HT-29 (cell line): Measurements from ENCODE around the gene ACE. TPM values are rescaled to one million over a fixed set of nuclear protein-coding genes. Genes with fewer than 3 reads are reported as not detected.
"Not testable (repeated sequence)": the region's sequence is repeated elsewhere in the genome, so short reads cannot be mapped to it uniquely, and the experiment has no call there.

Experiments
- DNase-seq: peaks from one replicate; pipeline ENCODE4 v3.0.0-alpha.2; 2015; ENCODE audit warnings: low spot score
- total RNA-seq: library from RNA; depleted of rRNA; stranded (reverse); fragments of >200 nt; shearing (Covaris generic); gene quantifications from 2 replicates; pipeline ENCODE4 v1.2.3, GENCODE V29; 2014

Gene ACE
- total RNA-seq, 1 experiment from 2014 or later: 3.1 TPM

- DNase-seq: no peak
Observed at GRCh38 chr17:63443053-63443452, 33.8 kb upstream of the ACE start.

DNA sequence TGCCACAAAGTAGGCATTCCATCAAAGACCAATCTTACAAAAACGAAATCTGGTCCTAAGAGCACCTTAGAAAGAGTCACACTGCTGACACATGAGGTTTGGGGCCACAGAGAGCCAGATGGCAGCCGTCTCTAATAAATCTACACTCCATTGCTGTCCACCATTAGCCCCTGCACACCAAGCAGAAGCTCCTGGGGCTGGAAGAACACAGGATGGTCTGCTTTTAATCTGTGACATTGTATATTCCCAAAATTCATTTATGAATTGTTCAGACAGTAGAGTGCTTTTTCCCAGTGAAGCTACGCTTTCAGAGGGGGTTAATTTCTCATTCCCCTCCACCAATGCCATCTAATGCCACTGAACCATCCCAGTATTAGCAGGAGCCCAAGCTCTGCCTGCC lies 32.4 kb upstream of the ACE start:
- DNase-seq: no peak

GRCh38 chr17:63445065-63445464 lies 31.8 kb upstream of the ACE start:
- DNase-seq: peak; percentile 28

- peak; percentile 52 for DNase-seq
Observed at GRCh38 chr17:63445571-63445953, 31.3 kb upstream of the ACE start.

DNA sequence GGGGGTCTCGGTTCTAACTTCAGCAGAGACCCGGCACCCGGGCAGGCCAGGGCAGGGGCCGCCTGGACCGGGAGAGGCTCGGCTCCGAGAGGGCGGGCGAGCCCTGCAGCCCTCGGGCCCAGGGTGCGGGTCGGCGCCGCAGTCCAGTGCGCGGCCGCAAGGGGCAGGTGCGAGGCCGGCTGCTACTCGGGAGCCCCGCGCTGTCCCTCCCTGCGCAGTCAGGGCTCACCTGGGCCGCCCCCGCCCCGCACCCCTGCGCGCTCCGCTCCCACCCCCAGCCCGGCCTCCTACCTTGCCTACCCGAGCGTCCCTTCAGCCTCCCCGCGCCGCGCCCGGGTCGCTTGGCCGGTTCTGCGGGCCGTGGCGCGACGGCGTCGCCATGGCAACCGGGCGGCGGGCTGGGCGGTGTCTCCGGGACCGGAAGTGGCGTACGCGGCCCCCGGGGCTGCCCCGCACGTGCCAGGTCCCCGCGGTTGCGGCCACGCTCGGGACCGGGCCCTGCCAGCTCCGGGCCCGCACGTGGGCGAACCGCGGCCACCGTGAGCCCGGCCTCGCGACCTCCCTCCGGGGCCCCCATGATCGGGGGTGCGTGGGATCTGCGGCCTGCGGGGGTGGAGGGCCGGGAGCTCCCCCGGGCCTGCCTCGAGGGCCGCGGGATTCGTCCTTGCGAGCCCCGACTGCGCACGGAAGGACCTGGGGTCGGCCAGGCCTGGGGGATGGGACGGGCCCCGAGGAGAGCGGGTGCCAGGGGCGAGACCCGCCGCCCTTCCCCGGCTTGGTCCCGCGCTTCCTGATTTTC lies 30.7 kb upstream of the ACE start, which contains the start of gene CYB561:
Gene CYB561 (minus strand): TSS at position 353 of the 799 bp plus-strand sequence. CDS start 8,759 bp downstream, outside the sequence.
- peak; percentile 78 for DNase-seq

DNA sequence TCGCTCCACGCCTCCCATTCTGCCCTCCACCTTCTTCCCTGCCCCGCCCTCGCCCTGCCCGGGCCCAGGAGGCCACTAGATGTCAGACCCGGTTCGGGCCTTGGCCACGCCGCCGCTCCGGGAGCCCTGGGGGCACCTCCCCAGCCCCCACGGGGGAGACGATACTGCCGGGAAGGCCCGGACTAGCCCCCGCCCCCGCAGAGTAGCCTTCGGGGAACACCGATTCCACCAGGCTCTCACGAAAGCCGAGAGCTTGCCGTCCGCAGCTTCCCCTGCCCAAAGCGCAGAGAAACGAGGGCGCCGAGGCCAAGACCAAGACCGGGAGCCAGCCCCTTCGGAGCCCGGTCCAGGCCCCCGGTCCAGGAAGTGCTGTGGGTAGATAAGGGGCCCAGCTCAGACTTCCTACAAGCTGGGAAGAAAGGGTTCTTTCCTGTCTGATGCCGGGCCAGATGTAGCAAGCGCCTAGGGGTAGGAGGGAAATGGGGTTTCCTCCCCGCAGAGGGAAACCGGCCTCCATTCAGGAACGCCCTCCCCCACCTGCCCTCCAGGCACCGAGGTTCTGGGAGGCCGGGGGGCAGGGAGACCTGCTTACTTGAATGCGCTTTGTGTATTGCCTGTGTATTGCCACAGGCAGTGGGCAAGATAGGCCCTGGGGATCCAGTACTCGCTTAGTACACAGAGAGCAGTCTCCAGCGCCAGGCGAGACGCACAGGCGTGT lies 29.9 kb upstream of the ACE start:
- peak; percentile 62 for DNase-seq

DNA sequence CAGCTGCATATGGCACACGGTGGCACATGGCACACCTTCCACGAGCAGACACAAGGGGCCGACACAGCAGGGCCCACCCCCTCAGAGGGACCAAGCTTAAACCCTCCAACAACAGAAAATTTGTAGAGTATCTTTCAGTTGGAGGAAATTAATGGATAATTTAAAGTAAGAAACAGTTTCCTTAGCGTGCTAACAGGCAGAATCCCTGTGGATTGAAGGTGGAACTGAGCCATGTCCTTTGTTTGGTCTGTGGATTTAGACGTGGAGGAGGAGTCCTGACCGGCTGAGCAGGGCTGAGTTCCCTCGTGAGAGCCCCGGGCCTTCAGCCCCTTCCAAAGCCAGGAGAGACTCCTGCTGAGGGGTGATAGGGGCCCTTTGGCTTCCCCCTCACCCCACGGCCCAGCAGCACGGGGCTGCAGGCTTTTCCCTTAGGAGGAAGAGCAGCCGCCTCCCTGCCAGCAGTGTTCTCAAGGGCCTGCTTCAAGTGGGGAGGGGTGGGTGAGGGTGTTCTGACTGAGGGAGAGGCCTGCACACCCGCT lies 29.3 kb upstream of the ACE start:
- no peak for DNase-seq

DNA sequence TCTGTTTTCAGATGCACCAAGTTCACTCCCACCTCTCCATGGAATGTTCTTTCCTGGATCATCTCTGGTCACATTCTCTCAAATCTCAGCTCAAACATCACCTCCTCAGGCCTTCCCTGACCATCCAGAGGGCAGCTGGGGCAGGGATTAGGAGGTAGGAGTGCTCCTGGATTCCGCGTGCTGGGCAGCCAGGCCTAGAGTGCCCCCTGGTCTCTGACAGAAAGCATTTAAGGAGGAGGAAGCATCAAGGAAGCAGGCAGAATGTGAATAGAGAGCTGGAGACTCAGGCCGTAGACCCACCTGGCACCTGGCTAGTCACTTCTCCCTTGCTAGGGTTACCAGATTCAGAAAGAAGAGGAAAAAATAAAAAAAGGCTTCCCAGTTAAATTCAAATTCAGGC lies 28.2 kb upstream of the ACE start:
- no peak for DNase-seq

GRCh38 chr17:63450551-63450950 lies 26.3 kb upstream of the ACE start:
- no peak for DNase-seq

- DNase-seq: no peak
Observed at GRCh38 chr17:63451150-63451549, 25.7 kb upstream of the ACE start.

DNA sequence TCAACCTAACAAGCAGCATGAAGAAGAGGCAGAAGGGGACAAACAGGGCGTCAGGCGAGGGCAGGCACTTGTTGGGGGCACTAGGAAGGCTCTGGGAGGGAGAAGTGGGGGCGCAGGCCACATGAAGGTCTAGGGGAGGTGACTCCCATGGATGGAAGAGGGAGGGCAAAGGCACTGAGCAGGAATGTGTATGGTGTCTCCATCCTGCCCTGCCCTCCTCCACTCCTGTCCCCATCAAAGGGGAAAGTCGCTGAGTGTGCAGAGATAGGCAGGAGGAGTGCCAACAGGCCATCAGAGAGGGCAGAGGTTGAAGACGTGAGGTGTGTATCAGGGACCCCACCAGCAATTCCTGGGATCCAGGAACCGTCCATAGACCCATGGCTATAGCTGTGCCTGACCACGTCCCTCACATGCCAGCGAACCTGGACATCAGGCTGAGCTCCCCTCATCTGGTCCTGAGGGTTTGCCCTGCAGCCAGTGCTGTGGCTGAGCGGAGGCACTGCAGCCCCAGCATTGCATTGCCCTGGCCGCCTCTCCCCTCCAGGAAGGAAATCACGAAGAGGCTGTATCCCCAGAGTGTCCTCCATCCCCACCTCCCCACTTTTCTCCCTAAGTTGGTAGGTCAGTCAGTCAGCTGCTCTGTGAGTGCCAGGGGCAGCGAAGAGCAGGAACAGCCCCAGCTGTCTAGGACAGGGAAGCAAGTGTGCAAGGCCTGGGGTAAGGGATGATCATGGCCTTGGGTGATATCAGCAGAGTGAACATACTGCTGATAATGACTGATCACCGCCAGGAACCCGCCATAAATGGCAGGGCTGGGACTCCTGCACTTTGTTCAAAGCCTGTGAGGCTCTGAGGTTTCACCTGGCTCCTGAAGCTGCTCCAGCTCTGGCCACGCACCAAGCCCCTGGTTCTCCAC lies 24.6 kb upstream of the ACE start:
- no peak for DNase-seq

GRCh38 chr17:63452962-63453551 lies 23.8 kb upstream of the ACE start:
- DNase-seq: no peak

DNA sequence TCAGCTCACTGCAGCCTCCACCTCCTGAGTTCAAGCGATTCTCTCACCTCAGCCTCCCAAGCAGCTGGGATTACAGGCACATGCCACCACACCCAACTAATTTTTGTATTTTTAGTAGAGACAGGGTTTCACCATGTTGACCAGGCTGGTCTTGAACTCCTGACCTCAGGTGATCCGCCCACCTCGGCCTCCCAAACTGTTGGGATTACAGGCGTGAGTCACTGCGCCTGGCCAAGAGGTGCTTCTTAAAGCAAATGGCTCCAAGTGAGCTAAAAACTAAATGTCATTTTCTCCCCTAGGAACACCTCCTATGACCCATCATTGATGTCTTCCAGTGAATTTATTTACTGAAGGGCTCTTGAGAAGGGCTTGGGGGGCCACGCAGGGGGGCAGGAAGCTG lies 22.5 kb upstream of the ACE start:
- not testable (repeated sequence) for DNase-seq

- no peak for DNase-seq
Observed at GRCh38 chr17:63454915-63455314, 21.9 kb upstream of the ACE start.

DNA sequence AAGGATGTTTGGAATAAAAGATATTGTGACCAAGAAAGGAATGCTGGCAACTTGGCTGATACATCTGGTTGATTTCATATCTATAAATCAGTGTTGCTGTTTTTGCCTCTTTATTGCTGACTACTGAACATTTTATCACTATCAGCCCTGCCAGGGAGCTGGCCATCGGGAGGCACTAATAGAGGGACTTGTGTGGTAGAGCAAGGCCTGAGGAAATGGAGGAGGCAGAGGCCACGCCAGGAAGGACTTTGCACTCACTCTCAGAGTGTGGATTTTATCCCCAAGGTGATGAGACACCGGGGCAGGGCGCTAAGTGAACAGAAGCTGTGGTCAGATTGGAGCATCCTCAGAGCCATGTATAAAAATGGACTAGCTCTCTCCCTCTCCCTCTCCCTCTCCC lies 21.4 kb upstream of the ACE start:
- DNase-seq: no peak

GRCh38 chr17:63458478-63458877 lies 18.4 kb upstream of the ACE start:
- no peak for DNase-seq

DNA sequence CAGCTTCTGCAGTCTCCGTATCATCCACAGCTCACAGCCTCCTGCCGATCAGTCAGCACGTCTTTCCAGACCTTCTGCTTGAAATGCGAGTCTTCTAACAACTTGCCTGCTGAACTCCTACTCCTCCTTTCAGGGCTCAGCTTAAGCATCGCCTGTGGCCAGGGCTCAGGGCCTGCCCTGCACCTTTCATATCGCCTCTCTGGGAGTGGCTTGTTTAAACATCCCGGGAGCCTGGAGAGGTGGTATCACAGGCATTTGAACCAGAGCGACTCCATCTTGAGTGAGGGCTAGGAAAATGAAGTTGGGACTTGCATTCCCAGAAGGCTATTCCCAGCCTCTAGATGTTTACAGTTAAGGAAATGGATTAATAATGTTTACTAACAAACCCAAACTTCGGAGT lies 16.8 kb upstream of the ACE start:
- DNase-seq: no peak

DNA sequence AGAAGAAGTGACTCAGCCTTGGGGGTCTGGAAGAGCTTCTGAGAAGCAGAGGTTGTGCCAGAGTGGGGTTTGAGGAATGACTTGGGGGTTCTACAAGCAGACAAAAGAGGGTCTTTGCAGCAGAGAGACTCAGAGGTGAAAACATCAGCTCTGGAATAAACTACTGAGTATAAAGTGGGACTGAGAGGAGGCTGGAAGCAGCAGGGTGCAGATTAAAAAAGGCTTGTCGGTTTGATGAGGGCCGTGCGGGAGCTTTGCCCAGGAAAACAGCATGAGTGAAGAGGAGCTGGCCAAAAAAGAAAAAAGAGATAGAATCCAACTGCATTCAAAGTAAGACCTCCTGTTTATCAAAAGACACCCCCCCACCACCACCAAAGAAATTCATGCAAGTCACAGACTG lies 13.1 kb upstream of the ACE start:
- DNase-seq: no peak

- DNase-seq: no peak
Observed at GRCh38 chr17:63464691-63465236, 12.1 kb upstream of the ACE start.

GRCh38 chr17:63468099-63468498 lies 8.8 kb upstream of the ACE start:
- DNase-seq: not testable (repeated sequence)

- DNase-seq: no peak
Observed at GRCh38 chr17:63474174-63474573, 2.7 kb upstream of the ACE start.
